OCI-LY7 (cell line): ENCODE results near the gene F7.

Experiments used
- EZH2phosphoT487 ChIP-seq: fragments of 200-600 bp; sonication (generic); IDR thresholded peaks from 2 replicates; pipeline ENCODE4 v1.6.1; 2018; ENCODE audit warnings: low read depth, borderline replicate concordance, mild to moderate bottlenecking, mixed run types, antibody characterized with exemption, low read length, moderate library complexity, mixed read lengths
- TF ChIP-seq, protein P1 (sequence below): fragments of 200-600 bp; sonication (generic); conservative IDR thresholded peaks from 2 replicates; pipeline ENCODE4 v1.5.1; 2014; ENCODE audit warnings: mild to moderate bottlenecking, antibody characterized with exemption, low read length, moderate library complexity, mixed read lengths

- TF ChIP-seq, protein P1, sequence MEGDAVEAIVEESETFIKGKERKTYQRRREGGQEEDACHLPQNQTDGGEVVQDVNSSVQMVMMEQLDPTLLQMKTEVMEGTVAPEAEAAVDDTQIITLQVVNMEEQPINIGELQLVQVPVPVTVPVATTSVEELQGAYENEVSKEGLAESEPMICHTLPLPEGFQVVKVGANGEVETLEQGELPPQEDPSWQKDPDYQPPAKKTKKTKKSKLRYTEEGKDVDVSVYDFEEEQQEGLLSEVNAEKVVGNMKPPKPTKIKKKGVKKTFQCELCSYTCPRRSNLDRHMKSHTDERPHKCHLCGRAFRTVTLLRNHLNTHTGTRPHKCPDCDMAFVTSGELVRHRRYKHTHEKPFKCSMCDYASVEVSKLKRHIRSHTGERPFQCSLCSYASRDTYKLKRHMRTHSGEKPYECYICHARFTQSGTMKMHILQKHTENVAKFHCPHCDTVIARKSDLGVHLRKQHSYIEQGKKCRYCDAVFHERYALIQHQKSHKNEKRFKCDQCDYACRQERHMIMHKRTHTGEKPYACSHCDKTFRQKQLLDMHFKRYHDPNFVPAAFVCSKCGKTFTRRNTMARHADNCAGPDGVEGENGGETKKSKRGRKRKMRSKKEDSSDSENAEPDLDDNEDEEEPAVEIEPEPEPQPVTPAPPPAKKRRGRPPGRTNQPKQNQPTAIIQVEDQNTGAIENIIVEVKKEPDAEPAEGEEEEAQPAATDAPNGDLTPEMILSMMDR = no peak
- no peak for TF ChIP-seq EZH2phosphoT487
Measured at GRCh38 chr13:113074876-113075275, 30.7 kb upstream of the F7 start.
